ENCODE measurements around the gene ADGRV1.

Gene ADGRV1, protein sequence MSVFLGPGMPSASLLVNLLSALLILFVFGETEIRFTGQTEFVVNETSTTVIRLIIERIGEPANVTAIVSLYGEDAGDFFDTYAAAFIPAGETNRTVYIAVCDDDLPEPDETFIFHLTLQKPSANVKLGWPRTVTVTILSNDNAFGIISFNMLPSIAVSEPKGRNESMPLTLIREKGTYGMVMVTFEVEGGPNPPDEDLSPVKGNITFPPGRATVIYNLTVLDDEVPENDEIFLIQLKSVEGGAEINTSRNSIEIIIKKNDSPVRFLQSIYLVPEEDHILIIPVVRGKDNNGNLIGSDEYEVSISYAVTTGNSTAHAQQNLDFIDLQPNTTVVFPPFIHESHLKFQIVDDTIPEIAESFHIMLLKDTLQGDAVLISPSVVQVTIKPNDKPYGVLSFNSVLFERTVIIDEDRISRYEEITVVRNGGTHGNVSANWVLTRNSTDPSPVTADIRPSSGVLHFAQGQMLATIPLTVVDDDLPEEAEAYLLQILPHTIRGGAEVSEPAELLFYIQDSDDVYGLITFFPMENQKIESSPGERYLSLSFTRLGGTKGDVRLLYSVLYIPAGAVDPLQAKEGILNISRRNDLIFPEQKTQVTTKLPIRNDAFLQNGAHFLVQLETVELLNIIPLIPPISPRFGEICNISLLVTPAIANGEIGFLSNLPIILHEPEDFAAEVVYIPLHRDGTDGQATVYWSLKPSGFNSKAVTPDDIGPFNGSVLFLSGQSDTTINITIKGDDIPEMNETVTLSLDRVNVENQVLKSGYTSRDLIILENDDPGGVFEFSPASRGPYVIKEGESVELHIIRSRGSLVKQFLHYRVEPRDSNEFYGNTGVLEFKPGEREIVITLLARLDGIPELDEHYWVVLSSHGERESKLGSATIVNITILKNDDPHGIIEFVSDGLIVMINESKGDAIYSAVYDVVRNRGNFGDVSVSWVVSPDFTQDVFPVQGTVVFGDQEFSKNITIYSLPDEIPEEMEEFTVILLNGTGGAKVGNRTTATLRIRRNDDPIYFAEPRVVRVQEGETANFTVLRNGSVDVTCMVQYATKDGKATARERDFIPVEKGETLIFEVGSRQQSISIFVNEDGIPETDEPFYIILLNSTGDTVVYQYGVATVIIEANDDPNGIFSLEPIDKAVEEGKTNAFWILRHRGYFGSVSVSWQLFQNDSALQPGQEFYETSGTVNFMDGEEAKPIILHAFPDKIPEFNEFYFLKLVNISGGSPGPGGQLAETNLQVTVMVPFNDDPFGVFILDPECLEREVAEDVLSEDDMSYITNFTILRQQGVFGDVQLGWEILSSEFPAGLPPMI (N-terminal part only)

DNA sequence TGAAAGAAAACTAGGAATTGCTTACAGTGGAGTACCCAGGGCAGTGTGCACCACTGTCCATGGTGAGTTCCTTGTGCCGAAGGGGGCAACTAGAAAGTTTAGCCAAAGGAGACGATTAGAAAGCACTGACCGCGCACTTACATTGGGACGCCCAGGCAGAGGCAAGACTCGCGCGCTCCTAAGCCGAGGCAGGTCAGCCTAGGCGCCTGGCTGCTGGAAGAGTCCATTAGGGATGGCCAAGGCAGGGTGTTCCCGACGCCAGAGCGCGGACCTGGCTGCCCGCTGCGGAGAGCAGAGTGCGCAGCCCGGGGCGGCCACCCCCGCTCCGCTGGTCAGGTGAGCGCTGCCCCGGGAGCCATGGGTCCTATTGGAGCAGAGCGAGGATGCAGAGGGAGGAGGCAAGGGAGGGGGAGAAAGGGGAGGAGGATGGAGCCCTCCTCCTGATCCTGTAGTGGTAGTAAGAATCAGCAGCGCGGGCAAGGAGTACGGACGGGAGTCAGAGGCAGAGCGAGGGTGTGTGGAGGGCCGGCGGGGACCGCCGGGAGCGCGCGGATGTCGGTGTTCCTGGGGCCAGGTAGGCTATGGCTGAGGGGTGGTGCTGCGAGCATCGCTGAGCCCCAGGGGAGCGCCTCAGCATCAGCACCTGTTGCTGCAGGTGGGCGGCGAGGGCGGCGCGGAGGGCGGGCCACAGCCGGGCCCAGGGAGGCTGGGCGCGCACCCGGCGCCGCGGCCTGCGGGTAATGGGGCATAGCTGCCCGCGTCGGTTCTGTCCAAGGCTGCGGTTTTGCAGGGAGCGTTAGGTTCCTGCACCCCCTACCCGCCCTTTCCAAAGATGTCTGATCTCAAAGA, at the start of gene ADGRV1:
Gene ADGRV1 (plus strand): TSS at position 454 of the 849 bp plus-strand sequence. CDS start 99 bp downstream, at position 553.
- H3K36me3 ChIP-seq (ENCODE audit: control insufficient read depth, low read length) = no peaks in the 10 kb centered on the region
- H3K79me2 ChIP-seq (ENCODE audit: control insufficient read depth, low read length) = no peaks in the 10 kb centered on the region
- no peaks in the 10 kb centered on the region for H3K4me1 ChIP-seq (ENCODE audit: control insufficient read depth, low read length)
- H3K9me2 ChIP-seq (replicated peaks; ENCODE audit: control insufficient read depth, low read length) = no peaks in the 10 kb centered on the region
- TF ChIP-seq, protein P1, sequence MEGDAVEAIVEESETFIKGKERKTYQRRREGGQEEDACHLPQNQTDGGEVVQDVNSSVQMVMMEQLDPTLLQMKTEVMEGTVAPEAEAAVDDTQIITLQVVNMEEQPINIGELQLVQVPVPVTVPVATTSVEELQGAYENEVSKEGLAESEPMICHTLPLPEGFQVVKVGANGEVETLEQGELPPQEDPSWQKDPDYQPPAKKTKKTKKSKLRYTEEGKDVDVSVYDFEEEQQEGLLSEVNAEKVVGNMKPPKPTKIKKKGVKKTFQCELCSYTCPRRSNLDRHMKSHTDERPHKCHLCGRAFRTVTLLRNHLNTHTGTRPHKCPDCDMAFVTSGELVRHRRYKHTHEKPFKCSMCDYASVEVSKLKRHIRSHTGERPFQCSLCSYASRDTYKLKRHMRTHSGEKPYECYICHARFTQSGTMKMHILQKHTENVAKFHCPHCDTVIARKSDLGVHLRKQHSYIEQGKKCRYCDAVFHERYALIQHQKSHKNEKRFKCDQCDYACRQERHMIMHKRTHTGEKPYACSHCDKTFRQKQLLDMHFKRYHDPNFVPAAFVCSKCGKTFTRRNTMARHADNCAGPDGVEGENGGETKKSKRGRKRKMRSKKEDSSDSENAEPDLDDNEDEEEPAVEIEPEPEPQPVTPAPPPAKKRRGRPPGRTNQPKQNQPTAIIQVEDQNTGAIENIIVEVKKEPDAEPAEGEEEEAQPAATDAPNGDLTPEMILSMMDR (IDR thresholded peaks at IDR 0.05; ENCODE audit: low read depth, low read length, poor library complexity, severe bottlenecking) = no peak
- TF ChIP-seq EZH2phosphoT487 (IDR thresholded peaks at IDR 0.05; ENCODE audit: borderline replicate concordance, low read length) = no peak
- H3K4me3 ChIP-seq (ENCODE audit: low read length) = no peak within 1 kb of the TSS
- no peaks in the 10 kb centered on the region for H3F3A ChIP-seq (ENCODE audit: control insufficient read depth, insufficient read depth)
- H3K4me2 ChIP-seq (ENCODE audit: low read length) = no peak within 1 kb of the TSS
- H4K20me1 ChIP-seq (ENCODE audit: control insufficient read depth, insufficient read depth, low read depth, low read length) = no peaks in the 10 kb centered on the region
- H3K27ac ChIP-seq (ENCODE audit: low read depth, low read length) = no peak within 1 kb of the TSS
- H3K27me3 ChIP-seq (ENCODE audit: control insufficient read depth, low read length) = peaks cover 58% of the 10 kb centered on the region
- H3K9me3 ChIP-seq (ENCODE audit: control insufficient read depth, insufficient read depth, low read length) = no peaks in the 10 kb centered on the region

DNA sequence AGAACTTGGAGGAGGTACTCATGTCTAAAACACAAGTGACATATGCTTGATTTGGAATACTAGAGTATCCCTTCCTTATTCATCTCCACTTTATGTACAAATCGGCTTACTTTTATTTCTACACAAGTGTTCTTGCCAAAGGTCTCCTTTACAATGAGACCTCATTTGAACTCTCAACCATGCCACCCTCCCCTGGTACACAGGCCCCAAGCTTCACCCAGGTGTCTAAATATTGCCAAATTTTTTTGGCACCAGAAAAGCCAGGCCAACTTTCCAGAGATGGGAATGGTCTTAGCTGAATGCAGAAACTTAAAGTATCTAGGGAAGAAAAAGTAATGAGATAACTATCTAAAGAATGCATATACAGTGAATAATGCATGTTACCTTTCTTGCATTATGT, 48.2 kb upstream of the ADGRV1 start:
- Histone ChIP-seq H3F3A (ENCODE audit: control insufficient read depth, insufficient read depth) (peaks cover 3% of the 10 kb centered on the region; the same call in 1 of the 2 replicates), H3K4me3 (ENCODE audit: low read length) (no peak overlapping the region), H4K20me1 (ENCODE audit: control insufficient read depth, insufficient read depth, low read depth, low read length) (no peaks in the 10 kb centered on the region), H3K36me3 (ENCODE audit: control insufficient read depth, low read length) (peaks cover 25% of the 10 kb centered on the region), H3K27me3 (ENCODE audit: control insufficient read depth, low read length) (no peaks in the 10 kb centered on the region), H3K27ac (ENCODE audit: low read depth, low read length) (no peak overlapping the region), H3K4me2 (ENCODE audit: low read length) (no peak overlapping the region), H3K9me2 (replicated peaks; ENCODE audit: control insufficient read depth, low read length) (no peaks in the 10 kb centered on the region), H3K79me2 (ENCODE audit: control insufficient read depth, low read length) (no peaks in the 10 kb centered on the region), H3K4me1 (ENCODE audit: control insufficient read depth, low read length) (peaks cover 16% of the 10 kb centered on the region), H3K9me3 (ENCODE audit: control insufficient read depth, insufficient read depth, low read length) (no peaks in the 10 kb centered on the region)
- no peak for TF ChIP-seq EZH2phosphoT487 (IDR thresholded peaks at IDR 0.05; ENCODE audit: borderline replicate concordance, low read length)
- TF ChIP-seq, protein P1 (IDR thresholded peaks at IDR 0.05; ENCODE audit: low read depth, low read length, poor library complexity, severe bottlenecking) = no peak

DNA sequence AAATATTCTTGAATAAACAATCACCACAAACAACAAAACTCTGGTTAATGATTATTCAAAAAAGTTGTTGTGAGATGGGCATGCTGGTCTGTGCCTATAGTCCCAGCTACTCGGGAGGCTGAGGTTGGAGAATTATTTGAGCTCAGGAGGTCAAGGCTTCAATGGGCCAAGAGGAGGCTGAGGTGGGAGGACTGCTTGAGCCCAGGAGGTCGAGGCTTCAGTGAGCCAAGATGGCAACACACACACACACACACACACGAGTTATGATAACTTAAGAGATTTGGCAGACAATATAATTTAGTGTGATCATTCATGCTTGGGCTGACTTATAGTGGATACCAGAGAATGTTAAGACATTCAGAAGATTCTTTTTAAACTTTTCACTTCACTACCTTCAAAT, 44.1 kb upstream of the ADGRV1 start:
- Histone ChIP-seq H3K4me1 (ENCODE audit: control insufficient read depth, low read length) (peaks cover 36% of the 10 kb centered on the region), H3K4me3 (ENCODE audit: low read length) (no peak overlapping the region), H3K79me2 (ENCODE audit: control insufficient read depth, low read length) (0 out of 2 replicates have a peak, but pooled peaks cover 2% of the 10 kb centered on the region), H3K27me3 (ENCODE audit: control insufficient read depth, low read length) (no peaks in the 10 kb centered on the region), H4K20me1 (ENCODE audit: control insufficient read depth, insufficient read depth, low read depth, low read length) (no peaks in the 10 kb centered on the region), H3K27ac (ENCODE audit: low read depth, low read length) (no peak overlapping the region), H3K9me2 (replicated peaks; ENCODE audit: control insufficient read depth, low read length) (no peaks in the 10 kb centered on the region), H3K4me2 (ENCODE audit: low read length) (no peak overlapping the region), H3F3A (ENCODE audit: control insufficient read depth, insufficient read depth) (peaks cover 4% of the 10 kb centered on the region), H3K36me3 (ENCODE audit: control insufficient read depth, low read length) (peaks cover 40% of the 10 kb centered on the region), H3K9me3 (ENCODE audit: control insufficient read depth, insufficient read depth, low read length) (no peaks in the 10 kb centered on the region)
- no peak for TF ChIP-seq EZH2phosphoT487 (IDR thresholded peaks at IDR 0.05; ENCODE audit: borderline replicate concordance, low read length)
- TF ChIP-seq, protein P1 (IDR thresholded peaks at IDR 0.05; ENCODE audit: low read depth, low read length, poor library complexity, severe bottlenecking) = no peak

Measured in DOHH2 (cell line).